Panc1 (cell line): Measurements from ENCODE around the gene JPH4. TPM values are rescaled to one million over a fixed set of nuclear protein-coding genes. Genes with fewer than 3 reads are reported as not detected.

ENCODE experiments used
- ATAC-seq: fragments of 200-7000 bp; cut with Tn5 transposase; 2 replicates; pipeline ENCODE4 v1.9.1; 2020; ENCODE audit warnings: mild to moderate bottlenecking, moderate library complexity
- BruUV-seq: library from RNA; stranded (reverse); fragments of 400-500 nt; replicated peaks from 2 replicates; lab custom pipeline; 2021; lab: Mats Ljungman, UMichigan
- CTCF ChIA-PET: fragments of 300-600 bp; sonication (Branson Sonifier 250); formaldehyde crosslinking; loops from one replicate; lab custom pipeline; 2022; ENCODE audit warnings: antibody characterized with exemption; lab: Charles Lee
- POLR2A ChIA-PET: fragments of 300-600 bp; sonication (Branson Sonifier 250); formaldehyde crosslinking; loops from one replicate; lab custom pipeline; 2022; ENCODE audit warnings: antibody characterized with exemption; lab: Charles Lee
- DNase-seq: peaks from one replicate; pipeline ENCODE4 v3.0.0-alpha.2; 2010; ENCODE audit warnings: low read depth, low spot score
- H3K27ac ChIP-seq: 2 replicates; pipeline ENCODE4 v1.5.1; 2011; ENCODE audit warnings: mild to moderate bottlenecking, low read length, inconsistent platforms
- H3K27me3 ChIP-seq: fragments of 200-500 bp; sonication (Bioruptor generic); 2 replicates; pipeline ENCODE4 v1.6.0; 2014; ENCODE audit warnings: low read length, inconsistent platforms; ENCODE audit not compliant: control insufficient read depth, insufficient read depth
- H3K36me3 ChIP-seq: fragments of 200-500 bp; sonication (Bioruptor generic); 2 replicates; pipeline ENCODE4 v1.5.1; 2014; ENCODE audit warnings: inconsistent platforms, mild to moderate bottlenecking, low read length, moderate library complexity; ENCODE audit not compliant: control insufficient read depth, insufficient read depth
- H3K4me1 ChIP-seq: 2 replicates; pipeline ENCODE4 v1.5.1; 2011; ENCODE audit warnings: inconsistent platforms, mild to moderate bottlenecking, low read length, moderate library complexity; ENCODE audit not compliant: control insufficient read depth, insufficient read depth
- H3K4me3 ChIP-seq, 2 experiments: 2 replicates each; pipeline ENCODE4 v1.5.1; 2011 to 2012; ENCODE audit warnings: low read depth in 2 of 2, low read length in 2 of 2, mild to moderate bottlenecking in 2 of 2, inconsistent platforms in 1 of 2, moderate library complexity in 1 of 2
- H3K9me3 ChIP-seq: fragments of 200-500 bp; sonication (Bioruptor generic); 2 replicates; pipeline ENCODE4 v1.5.1; 2014; ENCODE audit warnings: low read depth, mild to moderate bottlenecking, inconsistent platforms, low read length, moderate library complexity; ENCODE audit not compliant: control insufficient read depth, insufficient read depth
- POLR2AphosphoS5 ChIP-seq: IDR thresholded peaks from 2 replicates; pipeline ENCODE4 v1.6.1; 2012; ENCODE audit warnings: mild to moderate bottlenecking, low read depth, low read length, moderate library complexity
- SIN3A ChIP-seq: IDR thresholded peaks from 2 replicates; pipeline ENCODE4 v1.6.1; 2012; ENCODE audit warnings: low read depth, mild to moderate bottlenecking, low read length, moderate library complexity, borderline replicate concordance; ENCODE audit not compliant: insufficient read depth
- TCF7L2 ChIP-seq: IDR thresholded peaks from 2 replicates; pipeline ENCODE4 v1.6.1; 2011; ENCODE audit warnings: mild to moderate bottlenecking, low read depth, low read length, inconsistent platforms
- in situ Hi-C: cut with HindIII; loops from 2 replicates; pipeline ENCODE4 v1.10.0; 2016; ENCODE audit warnings: low sequenced_read_pairs, low pct_unique_long_range_greater_than_20kb
- intact Hi-C: fragments of 100-400 bp; cut with micrococcal nuclease; formaldehyde crosslinking; loops from one replicate; pipeline ENCODE4 v1.10.0; 2022; ENCODE audit not compliant: unreplicated experiment
- total RNA-seq: library from RNA; stranded (reverse); gene quantifications from one replicate; pipeline ENCODE4 v1.2.1, GENCODE V29; 2021; ENCODE audit not compliant: unreplicated experiment
- TF ChIP-seq, protein P1 (sequence below): fragments of 450-650 bp; IDR thresholded peaks from 2 replicates; pipeline ENCODE4 v1.5.1; 2017; ENCODE audit warnings: mild to moderate bottlenecking
- TF ChIP-seq, protein P2 (sequence below), 2 experiments: IDR thresholded peaks; 2 replicates each; pipeline ENCODE4 v1.6.1; 2011 to 2012; ENCODE audit warnings: low read depth in 2 of 2, control low read depth in 1 of 2, low read length in 1 of 2, mild to moderate bottlenecking in 1 of 2, moderate library complexity in 1 of 2; ENCODE audit not compliant: insufficient read depth in 1 of 2

The JPH4 gene
- total RNA-seq, 1 experiment from 2014 or later: 0.05 TPM

DNA sequence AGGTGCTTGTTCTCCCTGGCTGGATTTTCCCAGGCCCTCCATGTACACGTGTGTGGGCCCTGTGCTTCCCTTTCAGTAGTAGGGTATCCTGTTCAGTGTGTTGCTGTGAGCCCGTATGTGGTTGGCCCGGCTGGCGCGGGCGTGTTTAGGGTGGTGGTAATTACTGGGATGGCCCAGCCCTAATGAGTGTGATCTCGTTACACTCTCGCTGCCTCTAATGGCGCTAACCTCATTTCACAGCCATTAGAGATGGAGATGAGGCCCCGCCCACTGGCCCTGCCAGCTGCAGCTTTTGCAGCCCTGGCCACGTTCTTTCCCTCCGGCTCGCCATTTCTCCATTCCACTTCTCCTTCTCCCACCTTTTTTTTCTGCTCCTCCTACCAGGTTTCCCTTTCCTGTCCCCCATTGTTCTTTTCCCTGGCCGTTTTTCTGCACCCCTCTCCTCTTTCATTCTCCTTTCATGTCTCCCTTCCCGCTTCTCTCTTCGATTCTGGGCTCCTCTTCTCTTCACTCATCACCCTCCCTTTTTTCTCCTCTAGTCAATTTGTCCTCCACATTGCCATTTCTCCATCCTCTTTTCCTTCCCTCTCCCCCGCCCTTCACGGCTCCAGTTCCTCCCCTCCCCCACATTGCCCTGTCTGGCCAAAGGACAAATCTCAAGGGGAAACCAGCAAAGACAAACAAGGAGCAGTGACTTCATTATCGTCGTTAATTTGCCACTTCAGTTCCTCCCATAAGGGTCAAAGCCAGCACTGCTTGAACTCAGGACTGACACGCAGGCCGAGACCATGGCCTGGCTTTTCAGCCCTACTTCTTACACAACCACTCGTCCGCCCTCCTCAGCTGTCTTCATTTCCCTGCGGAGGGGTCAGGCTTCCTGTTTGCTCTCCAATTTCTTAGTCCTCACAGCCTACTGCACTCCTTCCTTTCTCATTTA, 33.8 kb downstream of the JPH4 start:
- DNase-seq (no peak), ATAC-seq (no peak)
- in situ Hi-C loops (no loop called here), intact Hi-C loops (no loop called here)
- Histone ChIP-seq H3K4me1 (no peaks in the 10 kb centered on the region), H3K36me3 (no peaks in the 10 kb centered on the region), H3K4me3 (no peak overlapping the region), H3K27me3 (no peaks in the 10 kb centered on the region), H3K9me3 (no peaks in the 10 kb centered on the region), H3K27ac (no peak overlapping the region)
- CTCF ChIA-PET: no interaction called here
- POLR2A ChIA-PET: no interaction called here
- no TSS peak for BruUV-seq
- TF ChIP-seq TCF7L2 (no peak), SIN3A (no peak)
- TF ChIP-seq, protein P1, sequence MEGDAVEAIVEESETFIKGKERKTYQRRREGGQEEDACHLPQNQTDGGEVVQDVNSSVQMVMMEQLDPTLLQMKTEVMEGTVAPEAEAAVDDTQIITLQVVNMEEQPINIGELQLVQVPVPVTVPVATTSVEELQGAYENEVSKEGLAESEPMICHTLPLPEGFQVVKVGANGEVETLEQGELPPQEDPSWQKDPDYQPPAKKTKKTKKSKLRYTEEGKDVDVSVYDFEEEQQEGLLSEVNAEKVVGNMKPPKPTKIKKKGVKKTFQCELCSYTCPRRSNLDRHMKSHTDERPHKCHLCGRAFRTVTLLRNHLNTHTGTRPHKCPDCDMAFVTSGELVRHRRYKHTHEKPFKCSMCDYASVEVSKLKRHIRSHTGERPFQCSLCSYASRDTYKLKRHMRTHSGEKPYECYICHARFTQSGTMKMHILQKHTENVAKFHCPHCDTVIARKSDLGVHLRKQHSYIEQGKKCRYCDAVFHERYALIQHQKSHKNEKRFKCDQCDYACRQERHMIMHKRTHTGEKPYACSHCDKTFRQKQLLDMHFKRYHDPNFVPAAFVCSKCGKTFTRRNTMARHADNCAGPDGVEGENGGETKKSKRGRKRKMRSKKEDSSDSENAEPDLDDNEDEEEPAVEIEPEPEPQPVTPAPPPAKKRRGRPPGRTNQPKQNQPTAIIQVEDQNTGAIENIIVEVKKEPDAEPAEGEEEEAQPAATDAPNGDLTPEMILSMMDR: no peak
- TF ChIP-seq, protein P2, sequence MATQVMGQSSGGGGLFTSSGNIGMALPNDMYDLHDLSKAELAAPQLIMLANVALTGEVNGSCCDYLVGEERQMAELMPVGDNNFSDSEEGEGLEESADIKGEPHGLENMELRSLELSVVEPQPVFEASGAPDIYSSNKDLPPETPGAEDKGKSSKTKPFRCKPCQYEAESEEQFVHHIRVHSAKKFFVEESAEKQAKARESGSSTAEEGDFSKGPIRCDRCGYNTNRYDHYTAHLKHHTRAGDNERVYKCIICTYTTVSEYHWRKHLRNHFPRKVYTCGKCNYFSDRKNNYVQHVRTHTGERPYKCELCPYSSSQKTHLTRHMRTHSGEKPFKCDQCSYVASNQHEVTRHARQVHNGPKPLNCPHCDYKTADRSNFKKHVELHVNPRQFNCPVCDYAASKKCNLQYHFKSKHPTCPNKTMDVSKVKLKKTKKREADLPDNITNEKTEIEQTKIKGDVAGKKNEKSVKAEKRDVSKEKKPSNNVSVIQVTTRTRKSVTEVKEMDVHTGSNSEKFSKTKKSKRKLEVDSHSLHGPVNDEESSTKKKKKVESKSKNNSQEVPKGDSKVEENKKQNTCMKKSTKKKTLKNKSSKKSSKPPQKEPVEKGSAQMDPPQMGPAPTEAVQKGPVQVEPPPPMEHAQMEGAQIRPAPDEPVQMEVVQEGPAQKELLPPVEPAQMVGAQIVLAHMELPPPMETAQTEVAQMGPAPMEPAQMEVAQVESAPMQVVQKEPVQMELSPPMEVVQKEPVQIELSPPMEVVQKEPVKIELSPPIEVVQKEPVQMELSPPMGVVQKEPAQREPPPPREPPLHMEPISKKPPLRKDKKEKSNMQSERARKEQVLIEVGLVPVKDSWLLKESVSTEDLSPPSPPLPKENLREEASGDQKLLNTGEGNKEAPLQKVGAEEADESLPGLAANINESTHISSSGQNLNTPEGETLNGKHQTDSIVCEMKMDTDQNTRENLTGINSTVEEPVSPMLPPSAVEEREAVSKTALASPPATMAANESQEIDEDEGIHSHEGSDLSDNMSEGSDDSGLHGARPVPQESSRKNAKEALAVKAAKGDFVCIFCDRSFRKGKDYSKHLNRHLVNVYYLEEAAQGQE (IDR thresholded peaks at IDR 0.05; ENCODE audit: insufficient read depth in 1 of 2, low read depth in 2 of 2, low read length in 1 of 2): no peak

DNA sequence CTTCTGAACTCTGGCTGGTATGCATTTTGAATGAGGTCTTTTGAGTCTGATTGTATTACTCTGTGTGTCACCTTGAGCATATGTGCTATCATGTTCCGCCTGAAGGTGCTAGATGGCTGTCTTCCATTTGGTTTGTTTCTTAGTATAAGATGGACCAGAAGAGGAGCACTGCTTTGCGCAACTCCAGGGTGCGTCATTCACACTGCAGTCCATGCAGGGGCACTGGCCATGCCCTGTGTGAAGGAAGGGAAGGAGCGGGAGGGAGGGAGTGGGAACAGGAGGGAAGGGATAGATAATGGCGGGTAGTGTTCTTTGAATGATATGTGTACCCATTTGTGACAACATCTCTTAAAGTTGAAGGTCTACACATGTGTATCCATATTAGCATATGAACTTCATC, 35.2 kb downstream of the JPH4 start:
- Histone ChIP-seq H3K27ac (no peak overlapping the region), H3K27me3 (no peaks in the 10 kb centered on the region), H3K36me3 (no peaks in the 10 kb centered on the region), H3K4me3 (no peak overlapping the region), H3K9me3 (no peaks in the 10 kb centered on the region), H3K4me1 (no peaks in the 10 kb centered on the region)
- DNase-seq (no peak), ATAC-seq (no peak)
- no TSS peak for BruUV-seq
- CTCF ChIA-PET: no interaction called here
- TF ChIP-seq, protein P2 (IDR thresholded peaks at IDR 0.05; ENCODE audit: insufficient read depth in 1 of 2, low read depth in 2 of 2, low read length in 1 of 2): no peak
- TF ChIP-seq POLR2AphosphoS5 (no peak), TCF7L2 (no peak), SIN3A (no peak)
- TF ChIP-seq, protein P1: no peak
- POLR2A ChIA-PET: no interaction called here
- in situ Hi-C loops: no loop called here
- intact Hi-C loops: no loop called here
